Measurements from ENCODE around the gene PRDM9.

PRDM9 gene

GRCh38 chr5:23507278-23507685 lies at the start of gene PRDM9:
Gene PRDM9, plus strand, starts transcription at chr5:23507609. Its CDS starts 1,425 bp downstream, at chr5:23509034.
- H2AFZ ChIP-seq: no peak within 1 kb of the TSS
- no peaks in the 10 kb centered on the region for H3K27me3 ChIP-seq (ENCODE audit: control insufficient read depth, insufficient read depth, low read length)
- H3K4me1 ChIP-seq: no peaks in the 10 kb centered on the region
- no peaks in the 10 kb centered on the region for H3K9me3 ChIP-seq (ENCODE audit: control insufficient read depth, low read length)
- no peaks in the 10 kb centered on the region for H3K79me2 ChIP-seq
- no peak within 1 kb of the TSS for H3K9ac ChIP-seq
- no peak within 1 kb of the TSS for H3K4me3 ChIP-seq (ENCODE audit: low read depth, low read length)
- no peak for TF ChIP-seq CTCF (IDR thresholded peaks at IDR 0.05)
- no peak within 1 kb of the TSS for H3K4me2 ChIP-seq (ENCODE audit: low read length)
- no peaks in the 10 kb centered on the region for H3K36me3 ChIP-seq (ENCODE audit: control insufficient read depth, insufficient read depth, low read length)
- no peak within 1 kb of the TSS for H3K27ac ChIP-seq

GRCh38 chr5:23457780-23458179 lies 49.6 kb upstream of the PRDM9 start:
- H3K4me3 ChIP-seq (ENCODE audit: low read depth, low read length): no peak overlapping the region
- H3K9me3 ChIP-seq (ENCODE audit: control insufficient read depth, low read length): peaks cover 3% of the 10 kb centered on the region
- H3K79me2 ChIP-seq: no peaks in the 10 kb centered on the region
- H3K27me3 ChIP-seq (ENCODE audit: control insufficient read depth, insufficient read depth, low read length): no peaks in the 10 kb centered on the region
- H3K4me2 ChIP-seq (ENCODE audit: low read length): no peak overlapping the region
- H2AFZ ChIP-seq: no peak overlapping the region
- no peaks in the 10 kb centered on the region for H3K4me1 ChIP-seq
- H3K36me3 ChIP-seq (ENCODE audit: control insufficient read depth, insufficient read depth, low read length): no peaks in the 10 kb centered on the region
- H3K27ac ChIP-seq: no peak overlapping the region
- H3K9ac ChIP-seq: no peak overlapping the region
- TF ChIP-seq CTCF (IDR thresholded peaks at IDR 0.05): no peak

- Histone ChIP-seq H3K27ac (no peak overlapping the region), H3K9ac (no peak overlapping the region), H3K9me3 (ENCODE audit: control insufficient read depth, low read length) (peaks cover 3% of the 10 kb centered on the region), H3K36me3 (ENCODE audit: control insufficient read depth, insufficient read depth, low read length) (no peaks in the 10 kb centered on the region), H3K4me3 (ENCODE audit: low read depth, low read length) (no peak overlapping the region), H2AFZ (no peak overlapping the region), H3K4me1 (no peaks in the 10 kb centered on the region), H3K27me3 (ENCODE audit: control insufficient read depth, insufficient read depth, low read length) (no peaks in the 10 kb centered on the region), H3K4me2 (ENCODE audit: low read length) (no peak overlapping the region), H3K79me2 (no peaks in the 10 kb centered on the region)
- no peak for TF ChIP-seq CTCF (IDR thresholded peaks at IDR 0.05)
These were observed 48.2 kb upstream of the PRDM9 start for GRCh38 chr5:23459214-23459613.

- TF ChIP-seq CTCF (IDR thresholded peaks at IDR 0.05): no peak
These were observed 45.8 kb upstream of the PRDM9 start for GRCh38 chr5:23461576-23461975.

GRCh38 chr5:23466401-23466912 lies 41.0 kb upstream of the PRDM9 start:
- TF ChIP-seq CTCF (IDR thresholded peaks at IDR 0.05): no peak
- Histone ChIP-seq H3K4me1 (no peaks in the 10 kb centered on the region), H3K79me2 (no peaks in the 10 kb centered on the region), H3K27ac (no peak overlapping the region), H3K36me3 (ENCODE audit: control insufficient read depth, insufficient read depth, low read length) (no peaks in the 10 kb centered on the region), H3K4me2 (ENCODE audit: low read length) (no peak overlapping the region), H3K9me3 (ENCODE audit: control insufficient read depth, low read length) (peaks cover 3% of the 10 kb centered on the region), H3K9ac (no peak overlapping the region), H3K4me3 (ENCODE audit: low read depth, low read length) (no peak overlapping the region), H2AFZ (no peak overlapping the region), H3K27me3 (ENCODE audit: control insufficient read depth, insufficient read depth, low read length) (no peaks in the 10 kb centered on the region)

More at GRCh38 chr5:23461576-23461975, 45.8 kb upstream of the PRDM9 start:
- Histone ChIP-seq H3K9me3 (ENCODE audit: control insufficient read depth, low read length) (peaks cover 3% of the 10 kb centered on the region), H3K4me1 (no peaks in the 10 kb centered on the region), H3K4me3 (ENCODE audit: low read depth, low read length) (no peak overlapping the region), H3K9ac (no peak overlapping the region), H2AFZ (no peak overlapping the region), H3K27me3 (ENCODE audit: control insufficient read depth, insufficient read depth, low read length) (no peaks in the 10 kb centered on the region), H3K79me2 (no peaks in the 10 kb centered on the region), H3K36me3 (ENCODE audit: control insufficient read depth, insufficient read depth, low read length) (no peaks in the 10 kb centered on the region), H3K27ac (no peak overlapping the region), H3K4me2 (ENCODE audit: low read length) (no peak overlapping the region)
